HepG2 (cell line): Measurements from ENCODE around the gene DUSP8. TPM values are rescaled to one million over a fixed set of nuclear protein-coding genes. Genes with fewer than 3 reads are reported as not detected.

Experiments used
- ATAC-seq: fragments of 200-7000 bp; cut with Tn5 transposase; 3 replicates; pipeline ENCODE4 v1.9.1; 2020; ENCODE audit warnings: mild to moderate bottlenecking, moderate library complexity
- BruUV-seq: library from RNA; stranded (reverse); fragments of 400-500 nt; replicated peaks from 2 replicates; lab custom pipeline; 2021; lab: Mats Ljungman, UMichigan
- CTCF ChIA-PET: fragments of 300-600 bp; formaldehyde crosslinking; extraction: SDS; loops from one replicate; lab custom pipeline; 2021; ENCODE audit warnings: low total read pairs, inconsistent platforms, low intra/inter-chr PET ratio; lab: Yijun Ruan, JAX
- POLR2A ChIA-PET: fragments of 350-600 bp; sonication (Branson Sonifier 250); formaldehyde crosslinking; loops from one replicate; lab custom pipeline; 2020; ENCODE audit warnings: antibody characterized with exemption, inconsistent platforms; lab: Yijun Ruan, JAX
- DNase-seq: peaks from one replicate; pipeline ENCODE4 v3.0.0-alpha.2; 2015; ENCODE audit warnings: low spot score
- FAIRE-seq: peaks from 3 replicates; lab custom pipeline; 2011; peaks lifted over from hg19 to GRCh38; lab: Jason Lieb, UNC
- H2AFZ ChIP-seq: one replicate; pipeline ENCODE4 v1.6.1; 2011; ENCODE audit warnings: low read length, inconsistent platforms
- H3K27ac ChIP-seq: fragments of 300-600 bp; 3 replicates; pipeline ENCODE4 v1.8.0; 2011; ENCODE audit warnings: mixed run types, mild to moderate bottlenecking, mixed read lengths, low read length, inconsistent platforms; ENCODE audit not compliant: insufficient read depth; ENCODE audit errors: extremely low read length
- H3K27me3 ChIP-seq, 2 experiments: fragments of 200-600 bp in 1 of 2; 2 replicates in 1 of 2; 3 replicates in 1 of 2; pipeline versions ENCODE4 v1.6.0 to v1.8.0; 2011; ENCODE audit warnings: low read length in 2 of 2, mild to moderate bottlenecking in 2 of 2, moderate library complexity in 2 of 2, inconsistent platforms in 1 of 2; ENCODE audit not compliant: insufficient read depth in 2 of 2, control insufficient read depth in 1 of 2
- H3K36me3 ChIP-seq, 2 experiments: fragments of 200-600 bp in 1 of 2; replicated peaks in 1 of 2; 2 replicates in 1 of 2; 3 replicates in 1 of 2; pipeline versions ENCODE4 v1.5.1 to v1.8.0; 2011; ENCODE audit warnings: low read length in 2 of 2, inconsistent platforms in 1 of 2; ENCODE audit not compliant: insufficient read depth in 2 of 2, control insufficient read depth in 1 of 2
- H3K4me1 ChIP-seq: 2 replicates; pipeline ENCODE4 v1.5.1; 2012; ENCODE audit warnings: low read length, inconsistent platforms; ENCODE audit not compliant: insufficient read depth
- H3K4me2 ChIP-seq: 2 replicates; pipeline ENCODE4 v1.6.0; 2011; ENCODE audit warnings: low read depth, low read length, inconsistent platforms
- H3K4me3 ChIP-seq, 3 experiments: fragments of 200-600 bp in 1 of 3; sonication (generic), shearing (Covaris generic) in 1 of 3; replicated peaks in 1 of 3; 2 replicates each; pipeline ENCODE4 v1.5.1; 2011 to 2016; ENCODE audit warnings: low read length in 3 of 3, inconsistent platforms in 2 of 3, low read depth in 2 of 3, mild to moderate bottlenecking in 2 of 3, control low read depth in 1 of 3, mixed read lengths in 1 of 3; ENCODE audit not compliant: insufficient read depth in 1 of 3
- H3K79me2 ChIP-seq: one replicate; pipeline ENCODE4 v1.6.1; 2011; ENCODE audit warnings: low read length, inconsistent platforms; ENCODE audit not compliant: insufficient read depth
- H3K9ac ChIP-seq: 2 replicates; pipeline ENCODE4 v1.6.0; 2011; ENCODE audit warnings: mild to moderate bottlenecking, low read depth, low read length, inconsistent platforms; ENCODE audit not compliant: insufficient read depth
- H3K9me3 ChIP-seq: 2 replicates; pipeline ENCODE4 v1.5.1; 2012; ENCODE audit warnings: mild to moderate bottlenecking, low read length
- H4K20me1 ChIP-seq: 2 replicates; pipeline ENCODE4 v1.6.0; 2011; ENCODE audit warnings: inconsistent platforms, mild to moderate bottlenecking, low read length, moderate library complexity; ENCODE audit not compliant: insufficient read depth
- CBX5 ChIP-seq: sonication (generic); formaldehyde crosslinking; IDR thresholded peaks from 2 replicates; pipeline ENCODE4 v1.4.0; 2020; ENCODE audit warnings: missing genetic modification reagents, borderline replicate concordance
- DMAP1 ChIP-seq: IDR thresholded peaks from 2 replicates; pipeline ENCODE4 v1.6.1; 2016
- KDM4B ChIP-seq: sonication (generic); formaldehyde crosslinking; IDR thresholded peaks from 2 replicates; pipeline ENCODE4 v1.4.0; 2020; ENCODE audit warnings: missing genetic modification reagents
- MED8 ChIP-seq: sonication (generic); formaldehyde crosslinking; IDR thresholded peaks from 2 replicates; pipeline ENCODE4 v1.8.1; 2023; ENCODE audit warnings: mild to moderate bottlenecking, missing genetic modification reagents; ENCODE audit not compliant: insufficient replicate concordance
- PAX8 ChIP-seq: sonication (generic); formaldehyde crosslinking; IDR thresholded peaks from 2 replicates; pipeline ENCODE4 v1.8.0; 2022; ENCODE audit warnings: mild to moderate bottlenecking, missing genetic modification reagents, borderline replicate concordance
- THYN1 ChIP-seq: sonication (generic); formaldehyde crosslinking; IDR thresholded peaks from 2 replicates; pipeline ENCODE4 v1.8.1; 2023; ENCODE audit warnings: low read depth, mild to moderate bottlenecking, moderate library complexity, missing genetic modification reagents, borderline replicate concordance
- ZFAT ChIP-seq: sonication (generic); formaldehyde crosslinking; conservative IDR thresholded peaks from 2 replicates; pipeline ENCODE4 v1.8.1; 2023; ENCODE audit warnings: missing genetic modification reagents, inconsistent platforms
- ZFP41 ChIP-seq: sonication (generic); formaldehyde crosslinking; IDR thresholded peaks from 2 replicates; pipeline ENCODE4 v1.4.0; 2020; ENCODE audit warnings: mild to moderate bottlenecking, missing genetic modification reagents, borderline replicate concordance
- ZNF20 ChIP-seq: sonication (generic); formaldehyde crosslinking; IDR thresholded peaks from 2 replicates; pipeline ENCODE4 v1.4.0; 2020; ENCODE audit warnings: mild to moderate bottlenecking, moderate library complexity, missing genetic modification reagents
- ZNF224 ChIP-seq: sonication (generic); formaldehyde crosslinking; IDR thresholded peaks from 2 replicates; pipeline ENCODE4 v1.5.0; 2020; ENCODE audit warnings: mild to moderate bottlenecking, missing genetic modification reagents
- ZNF484 ChIP-seq: sonication (generic); formaldehyde crosslinking; IDR thresholded peaks from 2 replicates; pipeline ENCODE4 v1.5.1; 2020; ENCODE audit warnings: mild to moderate bottlenecking, low read depth, missing genetic modification reagents, borderline replicate concordance
- ZNF530 ChIP-seq: sonication (generic); formaldehyde crosslinking; IDR thresholded peaks from 2 replicates; pipeline ENCODE4 v1.5.0; 2020; ENCODE audit warnings: low read depth, mild to moderate bottlenecking, missing genetic modification reagents
- ZNF563 ChIP-seq: sonication (generic); formaldehyde crosslinking; IDR thresholded peaks from 2 replicates; pipeline ENCODE4 v1.8.0; 2022; ENCODE audit warnings: mild to moderate bottlenecking, moderate library complexity, missing genetic modification reagents
- ZNF660 ChIP-seq: sonication (generic); formaldehyde crosslinking; IDR thresholded peaks from 2 replicates; pipeline ENCODE4 v1.5.1; 2020; ENCODE audit warnings: mild to moderate bottlenecking, low read depth, missing genetic modification reagents, borderline replicate concordance
- WGBS: methylation state at CpG from one replicate; pipeline ENCODE4 v1.1.6; 2017; ENCODE audit warnings: low lambda C conversion rate; 5-methylcytosine and 5-hydroxymethylcytosine counted together
- in situ Hi-C: cut with HindIII; loops from 2 replicates; pipeline ENCODE4 v1.10.0; 2017; ENCODE audit warnings: low pct_unique_long_range_greater_than_20kb; ENCODE audit not compliant: extremely low pct_ligation_motif_present
- intact Hi-C: fragments of 100-400 bp; cut with micrococcal nuclease; formaldehyde crosslinking; loops from one replicate; pipeline ENCODE4 v1.10.0; 2022; ENCODE audit not compliant: unreplicated experiment
- polyA plus RNA-seq, 8 experiments: library from polyadenylated mRNA; depleted of rRNA in 3 of 8; stranded (reverse) in 7 of 8; unstranded in 1 of 8; fragments of >200 nt; fragmentation: Illumina TruSeq in 4 of 8; extraction: Trizol in 4 of 8; gene quantifications; 2 replicates each; pipeline versions ENCODE4 v1.2.1 to v1.2.3, GENCODE V29; 2011 to 2016; ENCODE audit warnings: low read depth in 4 of 8, missing spikeins in 1 of 8, mixed read lengths in 1 of 8; ENCODE audit not compliant: insufficient read depth in 1 of 8
- total RNA-seq, 5 experiments: library from RNA; depleted of rRNA; stranded (reverse); fragments of >200 nt; fragmentation: Illumina TruSeq; extraction: Trizol; gene quantifications; 2 replicates each; pipeline ENCODE4 v1.2.3, GENCODE V29; 2016; ENCODE audit warnings: low read depth in 1 of 5
- TF ChIP-seq, protein P1 (sequence below): sonication (generic); formaldehyde crosslinking; IDR thresholded peaks from 2 replicates; pipeline ENCODE4 v1.9.0; 2021; ENCODE audit warnings: missing genetic modification reagents, borderline replicate concordance
- TF ChIP-seq, protein P2 (sequence below): sonication (generic); formaldehyde crosslinking; IDR thresholded peaks from 2 replicates; pipeline ENCODE4 v1.4.0; 2020; ENCODE audit warnings: missing genetic modification reagents

The DUSP8 gene
- total and polyA plus RNA-seq, 2 of the 13 experiments (the other 11 are each of a cell fraction or from before 2014, with no cell fraction given): 1.8 to 8.0 TPM

- Histone ChIP-seq H3K4me1 (no peaks in the 10 kb centered on the region), H2AFZ (no peak overlapping the region), H3K9me3 (no peaks in the 10 kb centered on the region), H4K20me1 (peaks cover 11% of the 10 kb centered on the region; the same call in 1 of the 2 replicates), H3K27ac (no peak overlapping the region), H3K4me3 (no peak overlapping the region), H3K36me3 (peaks cover 0 to 8% of the 10 kb centered on the region in 2 experiments; a peak in 1 of 5 replicates), H3K79me2 (peaks cover 10% of the 10 kb centered on the region), H3K4me2 (no peak overlapping the region), H3K27me3 (no peaks in the 10 kb centered on the region), H3K9ac (no peak overlapping the region)
- WGBS: 95% methylated on average over 6 of the region's 17 CpGs
- ChIA-PET POLR2A (no interaction called here), CTCF (no interaction called here)
- in situ Hi-C loops: no loop called here
- BruUV-seq: no TSS peak
- no peak for DNase-seq
- intact Hi-C loops: no loop called here
- no peak for FAIRE-seq
- no peak; the same call in 2 of the 3 replicates for ATAC-seq
- TF ChIP-seq KDM4B (CRISPR knock-in tag) (no peak), ZNF20 (CRISPR knock-in tag) (no peak), ZNF224 (no peak), ZFP41 (no peak), PAX8 (CRISPR knock-in tag) (no peak), THYN1 (CRISPR knock-in tag) (no peak), ZNF484 (no peak), CBX5 (CRISPR knock-in tag) (no peak), ZFAT (CRISPR knock-in tag) (no peak), ZNF563 (CRISPR knock-in tag) (no peak), DMAP1 (no peak), ZNF660 (CRISPR knock-in tag) (no peak), MED8 (CRISPR knock-in tag) (no peak), ZNF530 (CRISPR knock-in tag) (no peak)
- TF ChIP-seq, protein P1, sequence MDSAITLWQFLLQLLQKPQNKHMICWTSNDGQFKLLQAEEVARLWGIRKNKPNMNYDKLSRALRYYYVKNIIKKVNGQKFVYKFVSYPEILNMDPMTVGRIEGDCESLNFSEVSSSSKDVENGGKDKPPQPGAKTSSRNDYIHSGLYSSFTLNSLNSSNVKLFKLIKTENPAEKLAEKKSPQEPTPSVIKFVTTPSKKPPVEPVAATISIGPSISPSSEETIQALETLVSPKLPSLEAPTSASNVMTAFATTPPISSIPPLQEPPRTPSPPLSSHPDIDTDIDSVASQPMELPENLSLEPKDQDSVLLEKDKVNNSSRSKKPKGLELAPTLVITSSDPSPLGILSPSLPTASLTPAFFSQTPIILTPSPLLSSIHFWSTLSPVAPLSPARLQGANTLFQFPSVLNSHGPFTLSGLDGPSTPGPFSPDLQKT (CRISPR knock-in tag): no peak
- TF ChIP-seq, protein P2, sequence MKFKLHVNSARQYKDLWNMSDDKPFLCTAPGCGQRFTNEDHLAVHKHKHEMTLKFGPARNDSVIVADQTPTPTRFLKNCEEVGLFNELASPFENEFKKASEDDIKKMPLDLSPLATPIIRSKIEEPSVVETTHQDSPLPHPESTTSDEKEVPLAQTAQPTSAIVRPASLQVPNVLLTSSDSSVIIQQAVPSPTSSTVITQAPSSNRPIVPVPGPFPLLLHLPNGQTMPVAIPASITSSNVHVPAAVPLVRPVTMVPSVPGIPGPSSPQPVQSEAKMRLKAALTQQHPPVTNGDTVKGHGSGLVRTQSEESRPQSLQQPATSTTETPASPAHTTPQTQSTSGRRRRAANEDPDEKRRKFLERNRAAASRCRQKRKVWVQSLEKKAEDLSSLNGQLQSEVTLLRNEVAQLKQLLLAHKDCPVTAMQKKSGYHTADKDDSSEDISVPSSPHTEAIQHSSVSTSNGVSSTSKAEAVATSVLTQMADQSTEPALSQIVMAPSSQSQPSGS (CRISPR knock-in tag): no peak
- TF ChIP-seq, all 625 proteins: peak for 0
These were observed 42.8 kb downstream of the DUSP8 start for GRCh38 chr11:1529286-1529685.
